GM23338 (cell line): ENCODE results near the gene MSL1. TPM values are rescaled to one million over a fixed set of nuclear protein-coding genes. Genes with fewer than 3 reads are reported as not detected.
A peak's percentile ranks its signal among the peaks of the same experiment; 100 is the strongest.

Experiments
- ATAC-seq: fragments of 200-7000 bp; cut with Tn5 transposase; 3 replicates; pipeline ENCODE4 v1.9.1; 2020
- DNase-seq: peaks from one replicate; pipeline ENCODE4 v3.0.0-alpha.2; 2015; ENCODE audit warnings: low spot score
- H2AFZ ChIP-seq: fragments of 200-600 bp; sonication (generic); 2 replicates; pipeline ENCODE4 v1.8.0; 2016; ENCODE audit warnings: antibody characterized with exemption, mild to moderate bottlenecking, moderate library complexity
- H3F3A ChIP-seq: fragments of 200-600 bp; sonication (generic); replicated peaks from 2 replicates; pipeline ENCODE4 v1.8.0; 2017; ENCODE audit warnings: antibody characterized with exemption, mixed run types, low read depth
- H3K27ac ChIP-seq: fragments of 200-600 bp; sonication (generic); 2 replicates; pipeline ENCODE4 v1.6.1; 2016; ENCODE audit warnings: low read depth
- H3K27me3 ChIP-seq: fragments of 200-600 bp; sonication (generic); 2 replicates; pipeline ENCODE4 v1.8.0; 2016; ENCODE audit warnings: mild to moderate bottlenecking, mixed run types, moderate library complexity; ENCODE audit not compliant: insufficient read depth
- H3K36me3 ChIP-seq: fragments of 200-600 bp; sonication (generic); 2 replicates; pipeline ENCODE4 v1.8.0; 2016; ENCODE audit warnings: mild to moderate bottlenecking; ENCODE audit not compliant: insufficient read depth
- H3K4me1 ChIP-seq: fragments of 200-600 bp; sonication (generic); 2 replicates; pipeline ENCODE4 v1.8.0; 2016; ENCODE audit warnings: mild to moderate bottlenecking, moderate library complexity; ENCODE audit not compliant: insufficient read depth
- H3K4me2 ChIP-seq: fragments of 200-600 bp; sonication (generic); 2 replicates; pipeline ENCODE4 v1.7.1; 2017; ENCODE audit warnings: mixed run types
- H3K4me3 ChIP-seq: fragments of 200-600 bp; sonication (generic); 2 replicates; pipeline ENCODE4 v1.6.1; 2016; ENCODE audit warnings: mixed run types
- H3K79me2 ChIP-seq: fragments of 200-600 bp; sonication (generic); replicated peaks from 2 replicates; pipeline ENCODE4 v1.8.0; 2017; ENCODE audit warnings: mild to moderate bottlenecking; ENCODE audit not compliant: insufficient read depth
- H3K9me2 ChIP-seq: fragments of 200-600 bp; sonication (generic); 2 replicates; pipeline ENCODE4 v1.8.0; 2017; ENCODE audit not compliant: insufficient read depth
- H4K20me1 ChIP-seq: fragments of 200-600 bp; sonication (generic); replicated peaks from 2 replicates; pipeline ENCODE4 v1.8.0; 2017; ENCODE audit warnings: mild to moderate bottlenecking; ENCODE audit not compliant: insufficient read depth
- H3K27ac Mint-ChIP-seq: 2 replicates; pipeline ENCODE4 v1.8.0; 2020; ENCODE audit warnings: inconsistent platforms, mild to moderate bottlenecking, moderate library complexity, mixed read lengths
- H3K27me3 Mint-ChIP-seq: 3 replicates; pipeline ENCODE4 v1.8.0; 2022; ENCODE audit warnings: low read depth, mild to moderate bottlenecking, moderate library complexity, mixed read lengths, inconsistent platforms; ENCODE audit not compliant: insufficient read depth, poor library complexity
- H3K36me3 Mint-ChIP-seq: 3 replicates; pipeline ENCODE4 v1.8.0; 2021; ENCODE audit warnings: low read depth, mild to moderate bottlenecking, inconsistent platforms, moderate library complexity, mixed read lengths
- H3K4me1 Mint-ChIP-seq: 3 replicates; pipeline ENCODE4 v1.8.0; 2020; ENCODE audit warnings: mild to moderate bottlenecking, inconsistent platforms, mixed read lengths
- H3K4me3 Mint-ChIP-seq: 3 replicates; pipeline ENCODE4 v1.8.0; 2021; ENCODE audit warnings: moderate library complexity, mild to moderate bottlenecking, inconsistent platforms, mixed read lengths
- H3K9me3 Mint-ChIP-seq: 3 replicates; pipeline ENCODE4 v1.8.0; 2020; ENCODE audit warnings: moderate library complexity, mild to moderate bottlenecking, inconsistent platforms, mixed read lengths
- CREB1 ChIP-seq: fragments of 250-450 bp; sonication (Bioruptor Pico); IDR thresholded peaks from 2 replicates; pipeline ENCODE4 v1.5.0; 2020; ENCODE audit warnings: low read depth, mild to moderate bottlenecking, moderate library complexity
- CTCF ChIP-seq, 2 experiments: fragments of 200-600 bp in 1 of 2; sonication (generic) in 1 of 2; conservative IDR thresholded peaks; 2 replicates each; pipeline versions ENCODE4 v1.5.1 to v1.6.1; 2016 to 2017; ENCODE audit warnings: antibody characterized with exemption in 2 of 2, low read depth in 2 of 2, mild to moderate bottlenecking in 2 of 2, moderate library complexity in 1 of 2
- ETS1 ChIP-seq: IDR thresholded peaks from 2 replicates; pipeline ENCODE4 v1.6.1; 2016; ENCODE audit warnings: antibody characterized with exemption
- EZH2 ChIP-seq: fragments of 200-600 bp; sonication (generic); IDR thresholded peaks from one replicate; pipeline ENCODE4 v1.8.0; 2017; ENCODE audit warnings: antibody characterized with exemption, mild to moderate bottlenecking, low read depth; ENCODE audit not compliant: unreplicated experiment
- EZH2phosphoT487 ChIP-seq: fragments of 200-600 bp; sonication (generic); IDR thresholded peaks from one replicate; pipeline ENCODE4 v1.8.1; 2018; ENCODE audit warnings: antibody characterized with exemption; ENCODE audit not compliant: unreplicated experiment
- NANOG ChIP-seq: IDR thresholded peaks from 2 replicates; pipeline ENCODE4 v1.6.1; 2016; ENCODE audit warnings: antibody characterized with exemption, borderline replicate concordance
- REST ChIP-seq: IDR thresholded peaks from one replicate; pipeline ENCODE4 v1.6.1; 2018; ENCODE audit warnings: antibody characterized with exemption; ENCODE audit not compliant: unreplicated experiment
- ZNF114 ChIP-seq: fragments of 250-450 bp; sonication (Bioruptor Pico); IDR thresholded peaks from 2 replicates; pipeline ENCODE4 v1.5.0; 2020; ENCODE audit warnings: mild to moderate bottlenecking, moderate library complexity
- ZNF331 ChIP-seq: fragments of 250-450 bp; sonication (Bioruptor Pico); IDR thresholded peaks from 2 replicates; pipeline ENCODE4 v1.5.0; 2020; ENCODE audit warnings: low read depth, mild to moderate bottlenecking, moderate library complexity
- ZNF462 ChIP-seq: fragments of 250-450 bp; sonication (Bioruptor Pico); IDR thresholded peaks from 2 replicates; pipeline ENCODE4 v1.5.0; 2020; ENCODE audit warnings: mild to moderate bottlenecking, moderate library complexity
- polyA plus RNA-seq: library from polyadenylated mRNA; unstranded; fragments of >200 nt; fragmentation: Nextera tagmentation; extraction: Ambion mirVana; gene quantifications from 2 replicates; pipeline ENCODE4 v1.2.1, GENCODE V29; 2016
- total RNA-seq: library from RNA; depleted of rRNA; stranded (reverse); fragments of >200 nt; shearing (Covaris generic); gene quantifications from 2 replicates; pipeline ENCODE4 v1.2.3, GENCODE V29; 2014

Gene MSL1
- total and polyA plus RNA-seq, 2 experiments from 2014 or later: 16.2 to 56.5 TPM

- peaks cover 1% of the 10 kb centered on the region; the same call in 2 of the 3 replicates for H3K36me3 Mint-ChIP-seq
- Histone ChIP-seq H3K27ac (no peak overlapping the region), H3K4me1 (peaks cover 62% of the 10 kb centered on the region), H3K79me2 (no peaks in the 10 kb centered on the region), H3F3A (peaks cover 14% of the 10 kb centered on the region; the same call in 1 of the 2 replicates), H3K4me3 (no peak overlapping the region), H3K27me3 (peaks cover 47% of the 10 kb centered on the region), H3K36me3 (no peaks in the 10 kb centered on the region), H2AFZ (peak overlapping the region; percentile 70; the same call in 1 of the 2 replicates), H3K4me2 (peak overlapping the region; percentile 11; the same call in 1 of the 2 replicates), H4K20me1 (no peaks in the 10 kb centered on the region), H3K9me2 (peaks cover 8% of the 10 kb centered on the region; the same call in 1 of the 2 replicates)
- TF ChIP-seq NANOG (no peak), CTCF (conservative IDR thresholded peaks at IDR 0.05; ENCODE audit: low read depth in 2 of 2) (no peak), CREB1 (no peak), ETS1 (no peak), EZH2phosphoT487 (no peak), EZH2 (no peak), REST (no peak), ZNF462 (CRISPR knock-in tag) (no peak), ZNF114 (CRISPR knock-in tag) (no peak), ZNF331 (CRISPR knock-in tag) (no peak)
- no peak for DNase-seq
- H3K27ac Mint-ChIP-seq: peak overlapping the region; percentile 77; the same call in 1 of the 2 replicates
- peaks cover 76% of the 10 kb centered on the region for H3K27me3 Mint-ChIP-seq
- peaks cover 80% of the 10 kb centered on the region for H3K4me1 Mint-ChIP-seq
- no peak overlapping the region for H3K4me3 Mint-ChIP-seq
- no peak for ATAC-seq
- peaks cover 9% of the 10 kb centered on the region; the same call in 2 of the 3 replicates for H3K9me3 Mint-ChIP-seq
Measured at GRCh38 chr17:40103688-40104087, 18.1 kb upstream of the MSL1 start.
